ENCODE measurements around the gene B2M. TPM values are rescaled to one million over a fixed set of nuclear protein-coding genes. Genes with fewer than 3 reads are reported as not detected.
"Not testable (repeated sequence)": the region's sequence is repeated elsewhere in the genome, so short reads cannot be mapped to it uniquely, and the experiment has no call there.

Gene B2M
- total RNA-seq, 1 donor from 2014 or later: 1,535 TPM

- no peak for TF ChIP-seq CTCF (IDR thresholded peaks at IDR 0.05)
- Mint-ChIP-seq H3K27ac (ENCODE audit: unreplicated experiment) (no peak overlapping the region), H3K4me3 (ENCODE audit: unreplicated experiment) (no peak overlapping the region), H3K36me3 (ENCODE audit: unreplicated experiment) (peaks cover 5% of the 10 kb centered on the region), H3K4me1 (ENCODE audit: unreplicated experiment) (peaks cover under 1% of the 10 kb centered on the region), H3K9me3 (ENCODE audit: unreplicated experiment) (no peaks in the 10 kb centered on the region), H3K27me3 (ENCODE audit: unreplicated experiment) (peaks cover 2% of the 10 kb centered on the region)
- DNase-seq (ENCODE audit: extremely low spot score, unreplicated experiment): no peak
Measured at GRCh38 chr15:44735482-44736180, 24.3 kb downstream of the B2M start.

- H3K4me1 Mint-ChIP-seq (ENCODE audit: unreplicated experiment): no peaks in the 10 kb centered on the region
- H3K27me3 Mint-ChIP-seq (ENCODE audit: unreplicated experiment): peaks cover 2% of the 10 kb centered on the region
- no peak for DNase-seq (ENCODE audit: extremely low spot score, unreplicated experiment)
- peaks cover 4% of the 10 kb centered on the region for H3K36me3 Mint-ChIP-seq (ENCODE audit: unreplicated experiment)
- H3K27ac Mint-ChIP-seq (ENCODE audit: unreplicated experiment): no peak within 1 kb of the TSS
- H3K4me3 Mint-ChIP-seq (ENCODE audit: unreplicated experiment): no peak within 1 kb of the TSS
- TF ChIP-seq CTCF (IDR thresholded peaks at IDR 0.05): no peak
- no peaks in the 10 kb centered on the region for H3K9me3 Mint-ChIP-seq (ENCODE audit: unreplicated experiment)
Measured at GRCh38 chr15:44736181-44736765, 25.0 kb downstream of the B2M start, which contains the start of gene TRIM69. Gene TRIM69 (plus strand): TSS chr15:44736528. CDS start chr15:44736705, 177 bp downstream.

GRCh38 chr15:44738340-44738984, 27.1 kb downstream of the B2M start:
- peak; percentile 74 for TF ChIP-seq CTCF (IDR thresholded peaks at IDR 0.05)
- peaks cover 7% of the 10 kb centered on the region for H3K27me3 Mint-ChIP-seq (ENCODE audit: unreplicated experiment)
- no peak for DNase-seq (ENCODE audit: extremely low spot score, unreplicated experiment)
- H3K9me3 Mint-ChIP-seq (ENCODE audit: unreplicated experiment): no peaks in the 10 kb centered on the region
- H3K4me1 Mint-ChIP-seq (ENCODE audit: unreplicated experiment): no peaks in the 10 kb centered on the region
- H3K4me3 Mint-ChIP-seq (ENCODE audit: unreplicated experiment): no peak overlapping the region
- H3K27ac Mint-ChIP-seq (ENCODE audit: unreplicated experiment): no peak overlapping the region
- H3K36me3 Mint-ChIP-seq (ENCODE audit: unreplicated experiment): no peaks in the 10 kb centered on the region

GRCh38 chr15:44739222-44739847, 28.0 kb downstream of the B2M start:
- H3K36me3 Mint-ChIP-seq (ENCODE audit: unreplicated experiment); H3K27me3 Mint-ChIP-seq (ENCODE audit: unreplicated experiment); H3K4me1 Mint-ChIP-seq (ENCODE audit: unreplicated experiment); H3K27ac Mint-ChIP-seq (ENCODE audit: unreplicated experiment); H3K4me3 Mint-ChIP-seq (ENCODE audit: unreplicated experiment); H3K9me3 Mint-ChIP-seq (ENCODE audit: unreplicated experiment); DNase-seq (ENCODE audit: extremely low spot score, unreplicated experiment): not testable (repeated sequence)

- not testable (repeated sequence) for H3K36me3 Mint-ChIP-seq (ENCODE audit: unreplicated experiment); H3K4me1 Mint-ChIP-seq (ENCODE audit: unreplicated experiment); H3K27ac Mint-ChIP-seq (ENCODE audit: unreplicated experiment); H3K4me3 Mint-ChIP-seq (ENCODE audit: unreplicated experiment); DNase-seq (ENCODE audit: extremely low spot score, unreplicated experiment)
- H3K27me3 Mint-ChIP-seq (ENCODE audit: unreplicated experiment): peaks cover 17% of the 10 kb centered on the region
- peaks cover 15% of the 10 kb centered on the region for H3K9me3 Mint-ChIP-seq (ENCODE audit: unreplicated experiment)
Measured at GRCh38 chr15:44743454-44743853, 32.1 kb downstream of the B2M start.
